ENCODE measurements around the gene NLRC3. TPM values are rescaled to one million over a fixed set of nuclear protein-coding genes. Genes with fewer than 3 reads are reported as not detected.

The NLRC3 gene
- total RNA-seq, 1 donor from 2014 or later: 0.04 TPM

DNA sequence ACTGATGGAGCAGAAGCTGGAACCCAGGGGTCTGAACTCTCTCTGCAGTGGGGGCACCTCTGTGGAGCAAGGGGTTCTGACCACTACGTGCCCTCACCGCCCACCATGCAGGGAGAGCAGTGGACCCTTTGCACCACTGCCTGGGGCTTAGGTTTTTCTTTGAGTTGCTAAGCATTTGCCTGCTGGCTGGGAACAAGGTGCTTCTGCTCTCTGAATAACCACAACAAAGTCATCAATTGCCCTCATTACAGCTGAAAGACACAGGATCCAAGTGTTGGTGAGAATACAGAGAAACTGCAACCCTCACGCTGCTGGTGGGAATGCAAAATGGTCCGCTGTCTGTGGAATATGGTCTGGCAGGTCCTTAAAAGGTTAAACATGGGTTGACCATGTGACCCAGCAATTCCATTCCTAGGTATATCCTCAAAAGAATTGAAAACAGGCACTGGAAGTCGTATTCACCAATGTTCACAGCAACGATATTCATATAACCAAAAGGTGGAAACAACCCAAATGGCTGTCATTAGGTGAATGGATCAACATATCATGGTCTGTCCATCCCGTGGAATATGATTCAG lies 22.8 kb downstream of the NLRC3 start:
- H3K4me3 ChIP-seq (ENCODE audit: low read depth, low read length): no peak overlapping the region
- H3K36me3 ChIP-seq (ENCODE audit: control insufficient read depth, insufficient read depth, low read length): no peaks in the 10 kb centered on the region
- no peak for DNase-seq (ENCODE audit: low read depth)
- no peaks in the 10 kb centered on the region for H3K27me3 ChIP-seq (ENCODE audit: control insufficient read depth, insufficient read depth, low read length)
- TF ChIP-seq CTCF (IDR thresholded peaks at IDR 0.05; ENCODE audit: insufficient read depth, low read length, poor library complexity, severe bottlenecking): no peak

- Histone ChIP-seq H3K36me3 (ENCODE audit: control insufficient read depth, insufficient read depth, low read length) (no peaks in the 10 kb centered on the region), H3K27me3 (ENCODE audit: control insufficient read depth, insufficient read depth, low read length) (no peaks in the 10 kb centered on the region), H3K4me3 (ENCODE audit: low read depth, low read length) (no peak overlapping the region)
- no peak for TF ChIP-seq CTCF (IDR thresholded peaks at IDR 0.05; ENCODE audit: insufficient read depth, low read length, poor library complexity, severe bottlenecking)
- no peak for DNase-seq (ENCODE audit: low read depth)
Measured at GRCh38 chr16:3553138-3553923, 23.9 kb downstream of the NLRC3 start.

GRCh38 chr16:3550851-3551847 lies 26.1 kb downstream of the NLRC3 start:
- DNase-seq (ENCODE audit: low read depth): no peak
- TF ChIP-seq CTCF (IDR thresholded peaks at IDR 0.05; ENCODE audit: insufficient read depth, low read length, poor library complexity, severe bottlenecking): no peak
- no peaks in the 10 kb centered on the region for H3K27me3 ChIP-seq (ENCODE audit: control insufficient read depth, insufficient read depth, low read length)

GRCh38 chr16:3549906-3550305 lies 27.3 kb downstream of the NLRC3 start:
- Histone ChIP-seq H3K27me3 (ENCODE audit: control insufficient read depth, insufficient read depth, low read length) (no peaks in the 10 kb centered on the region), H3K4me3 (ENCODE audit: low read depth, low read length) (no peak overlapping the region), H3K36me3 (ENCODE audit: control insufficient read depth, insufficient read depth, low read length) (no peaks in the 10 kb centered on the region)
- TF ChIP-seq CTCF (IDR thresholded peaks at IDR 0.05; ENCODE audit: insufficient read depth, low read length, poor library complexity, severe bottlenecking): no peak
- DNase-seq (ENCODE audit: low read depth): no peak

More at GRCh38 chr16:3550851-3551847, 26.1 kb downstream of the NLRC3 start:
- no peaks in the 10 kb centered on the region for H3K36me3 ChIP-seq (ENCODE audit: control insufficient read depth, insufficient read depth, low read length)
- H3K4me3 ChIP-seq (ENCODE audit: low read depth, low read length): no peak overlapping the region

DNA sequence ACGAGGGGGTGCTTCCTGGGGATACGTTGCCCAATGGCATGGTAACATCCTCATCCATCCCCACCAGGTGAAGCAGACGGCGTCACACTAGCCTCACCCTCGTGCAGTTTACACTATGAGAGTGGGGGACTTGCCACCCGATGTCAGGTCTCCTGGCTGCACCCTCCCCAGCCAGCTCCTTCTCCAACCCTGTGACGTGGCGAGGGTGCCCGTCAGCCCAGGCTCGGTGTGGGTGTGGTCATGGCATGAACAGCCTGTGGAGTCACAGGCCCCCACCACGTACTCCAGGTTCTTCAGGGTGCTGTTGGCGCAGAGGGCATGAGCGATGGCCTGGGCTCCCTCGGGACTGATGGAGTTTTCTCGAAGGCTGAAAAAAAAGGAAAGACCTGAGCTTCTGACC lies 28.3 kb downstream of the NLRC3 start:
- H3K27me3 ChIP-seq (ENCODE audit: control insufficient read depth, insufficient read depth, low read length): no peaks in the 10 kb centered on the region
- no peak overlapping the region for H3K4me3 ChIP-seq (ENCODE audit: low read depth, low read length)
- no peaks in the 10 kb centered on the region for H3K36me3 ChIP-seq (ENCODE audit: control insufficient read depth, insufficient read depth, low read length)
- no peak for DNase-seq (ENCODE audit: low read depth)
- TF ChIP-seq CTCF (IDR thresholded peaks at IDR 0.05; ENCODE audit: insufficient read depth, low read length, poor library complexity, severe bottlenecking): no peak

All from kidney epithelial cell (primary cell).